Measurements from ENCODE around the gene PP2D1.
"Not testable (repeated sequence)": the region's sequence is repeated elsewhere in the genome, so short reads cannot be mapped to it uniquely, and the experiment has no call there.

PP2D1 gene

GRCh38 chr3:20012164-20012563 lies at the start of gene PP2D1:
Gene PP2D1, minus strand, starts transcription at chr3:20012264. Its CDS starts 192 bp downstream, at chr3:20012072.
- no peak for DNase-seq

- DNase-seq: no peak
Measured at GRCh38 chr3:20060974-20061685, 49.1 kb upstream of the PP2D1 start.

GRCh38 chr3:20059929-20060328 lies 47.9 kb upstream of the PP2D1 start:
- no peak for DNase-seq

GRCh38 chr3:20057612-20058180 lies 45.6 kb upstream of the PP2D1 start:
- no peak for DNase-seq

GRCh38 chr3:20056725-20057611 lies 44.9 kb upstream of the PP2D1 start:
- no peak for DNase-seq

- DNase-seq: no peak
Measured at GRCh38 chr3:20055842-20056241, 43.8 kb upstream of the PP2D1 start.

- peak in 1 of 2 experiments; percentile 15 for DNase-seq
Measured at GRCh38 chr3:20055020-20055775, 43.1 kb upstream of the PP2D1 start.

GRCh38 chr3:20054549-20054987 lies 42.5 kb upstream of the PP2D1 start:
- peak; percentile 37 to 73 for DNase-seq

GRCh38 chr3:20052851-20053250 lies 40.8 kb upstream of the PP2D1 start:
- DNase-seq: no peak

GRCh38 chr3:20051123-20051806 lies 39.2 kb upstream of the PP2D1 start:
- DNase-seq: no peak

GRCh38 chr3:20047976-20048883 lies 36.2 kb upstream of the PP2D1 start:
- no peak for DNase-seq

GRCh38 chr3:20047341-20047779 lies 35.3 kb upstream of the PP2D1 start:
- no peak for DNase-seq

- DNase-seq: no peak
Measured at GRCh38 chr3:20046556-20046955, 34.5 kb upstream of the PP2D1 start.

- DNase-seq: not testable (repeated sequence)
Measured at GRCh38 chr3:20045141-20045540, 33.1 kb upstream of the PP2D1 start.

GRCh38 chr3:20043825-20044224 lies 31.8 kb upstream of the PP2D1 start:
- no peak for DNase-seq

- peak; percentile 25 to 43 for DNase-seq
Measured at GRCh38 chr3:20043396-20043795, 31.3 kb upstream of the PP2D1 start.

GRCh38 chr3:20042331-20042730 lies 30.3 kb upstream of the PP2D1 start:
- no peak for DNase-seq

- peak; percentile 68 to 71 for DNase-seq
Measured at GRCh38 chr3:20041197-20041780, 29.2 kb upstream of the PP2D1 start.

GRCh38 chr3:20040548-20041196 lies 28.6 kb upstream of the PP2D1 start:
- DNase-seq: peak; percentile 50 to 63

Data from stimulated activated CD4-positive, alpha-beta T cell treated with anti-CD3 and anti-CD28 coated beads, Interleukin-4, amount 100 ng/mL, for 4 hours (primary cell).